ENCODE data around the gene GPR108. TPM values are rescaled to one million over a fixed set of nuclear protein-coding genes. Genes with fewer than 3 reads are reported as not detected.

GPR108 gene
- total RNA-seq, 6 experiments from 2014 or later, result 22.3 to 53.0 (median 41.3) TPM

GRCh38 chr19:6734096-6734696 is 3.2 kb downstream of the GPR108 start:
- no peaks in the 10 kb centered on the region for H3K27me3 ChIP-seq
- H3K4me3 ChIP-seq, result no peak overlapping the region
- peaks cover 0 to 6% (median 0%) of the 10 kb centered on the region in 4 donors for H3K36me3 ChIP-seq
- H3K9me3 ChIP-seq, result no peaks in the 10 kb centered on the region
- H3K27ac ChIP-seq, result peak overlapping the region in 1 of 3 donors; percentile 3
- no CpG with 5 or more reads among the region's 20 CpGs for WGBS (ENCODE audit: insufficient coverage, low coverage, low lambda C conversion rate, missing lambda C conversion rate)
- DNase-seq (peak in 1 of 3 donors; percentile 50), ATAC-seq (no peak)
- peaks cover 4 to 29% (median 16%) of the 10 kb centered on the region in 4 donors for H3K4me1 ChIP-seq
- TF ChIP-seq POLR2A (IDR thresholded peaks at IDR 0.05), result no peak
- no peak for TF ChIP-seq CTCF (IDR thresholded peaks at IDR 0.05)
- intact Hi-C loops (cut with DNase I), result loop anchor here in 1 of 2 donors (10.0 kb wide), 1 partner anchor 131 kb away; no protein-coding TSS in a partner anchor

- H3K4me1 ChIP-seq, result peaks cover 4 to 29% (median 15%) of the 10 kb centered on the region in 4 donors
- WGBS (ENCODE audit: insufficient coverage, low coverage, low lambda C conversion rate, missing lambda C conversion rate), result 57% methylated on average over 10 of the region's 29 CpGs
- peaks cover 0 to 6% (median 0%) of the 10 kb centered on the region in 4 donors for H3K36me3 ChIP-seq
- ATAC-seq, result no peak
- no peak overlapping the region for H3K27ac ChIP-seq
- peak in 1 of 3 donors; percentile 55 for DNase-seq
- no peaks in the 10 kb centered on the region for H3K27me3 ChIP-seq
- no peak overlapping the region for H3K4me3 ChIP-seq
- TF ChIP-seq CTCF (IDR thresholded peaks at IDR 0.05) (peak in 2 of 4 donors; percentile 20 to 31), POLR2A (IDR thresholded peaks at IDR 0.05) (no peak)
- H3K9me3 ChIP-seq, result no peaks in the 10 kb centered on the region
- intact Hi-C loops (cut with DNase I), result loop anchor here in 1 of 2 donors (10.0 kb wide), 1 partner anchor 131 kb away; no protein-coding TSS in a partner anchor
These were observed 3.9 kb downstream of the GPR108 start for GRCh38 chr19:6733338-6734095.

- no peak for TF ChIP-seq POLR2A (IDR thresholded peaks at IDR 0.05)
- no peak for TF ChIP-seq CTCF (IDR thresholded peaks at IDR 0.05)
- Histone ChIP-seq H3K4me3 (no peak overlapping the region), H3K27ac (no peak overlapping the region), H3K27me3 (no peaks in the 10 kb centered on the region), H3K36me3 (peaks cover 0 to 6% (median 0%) of the 10 kb centered on the region in 4 donors), H3K9me3 (no peaks in the 10 kb centered on the region), H3K4me1 (peaks cover 0 to 29% (median 13%) of the 10 kb centered on the region in 4 donors)
- ATAC-seq (no peak), DNase-seq (peak in 1 of 3 donors; percentile 55)
- WGBS (ENCODE audit: insufficient coverage, low coverage, low lambda C conversion rate, missing lambda C conversion rate), result 93% methylated on average over 5 of the region's 21 CpGs
- intact Hi-C loops (cut with DNase I), result loop anchor here in 1 of 2 donors (10.0 kb wide), 1 partner anchor 132 kb away; no protein-coding TSS in a partner anchor
These were observed 4.5 kb downstream of the GPR108 start for GRCh38 chr19:6732803-6733337.

- TF ChIP-seq CTCF (IDR thresholded peaks at IDR 0.05), result no peak
- TF ChIP-seq POLR2A (IDR thresholded peaks at IDR 0.05), result no peak
- intact Hi-C loops (cut with DNase I), result loop anchor here in 1 of 2 donors (10.0 kb wide), 1 partner anchor 133 kb away; no protein-coding TSS in a partner anchor
- ATAC-seq (no peak), DNase-seq (peak in 2 of 3 donors; percentile 37 to 55)
- Histone ChIP-seq H3K27ac (no peak overlapping the region), H3K4me1 (peaks cover 0 to 32% (median 15%) of the 10 kb centered on the region in 4 donors), H3K27me3 (no peaks in the 10 kb centered on the region), H3K4me3 (no peak overlapping the region), H3K36me3 (peaks cover 0 to 6% (median 0%) of the 10 kb centered on the region in 4 donors), H3K9me3 (no peaks in the 10 kb centered on the region)
- WGBS (ENCODE audit: insufficient coverage, low coverage, low lambda C conversion rate, missing lambda C conversion rate), result 88% methylated on average over 4 of the region's 22 CpGs
These were observed 5.6 kb downstream of the GPR108 start for GRCh38 chr19:6731822-6732221.
